Panc1 (cell line): Measurements from ENCODE around the gene SMIM13. TPM values are rescaled to one million over a fixed set of nuclear protein-coding genes. Genes with fewer than 3 reads are reported as not detected.

Experiments
- ATAC-seq: fragments of 200-7000 bp; cut with Tn5 transposase; 2 replicates; pipeline ENCODE4 v1.9.1; 2020; ENCODE audit warnings: mild to moderate bottlenecking, moderate library complexity
- BruUV-seq: library from RNA; stranded (reverse); fragments of 400-500 nt; replicated peaks from 2 replicates; lab custom pipeline; 2021; lab: Mats Ljungman, UMichigan
- CTCF ChIA-PET: fragments of 300-600 bp; sonication (Branson Sonifier 250); formaldehyde crosslinking; loops from one replicate; lab custom pipeline; 2022; ENCODE audit warnings: antibody characterized with exemption; lab: Charles Lee
- POLR2A ChIA-PET: fragments of 300-600 bp; sonication (Branson Sonifier 250); formaldehyde crosslinking; loops from one replicate; lab custom pipeline; 2022; ENCODE audit warnings: antibody characterized with exemption; lab: Charles Lee
- DNase-seq: peaks from one replicate; pipeline ENCODE4 v3.0.0-alpha.2; 2010; ENCODE audit warnings: low read depth, low spot score
- H3K27ac ChIP-seq: 2 replicates; pipeline ENCODE4 v1.5.1; 2011; ENCODE audit warnings: mild to moderate bottlenecking, low read length, inconsistent platforms
- H3K27me3 ChIP-seq: fragments of 200-500 bp; sonication (Bioruptor generic); 2 replicates; pipeline ENCODE4 v1.6.0; 2014; ENCODE audit warnings: low read length, inconsistent platforms; ENCODE audit not compliant: control insufficient read depth, insufficient read depth
- H3K36me3 ChIP-seq: fragments of 200-500 bp; sonication (Bioruptor generic); 2 replicates; pipeline ENCODE4 v1.5.1; 2014; ENCODE audit warnings: inconsistent platforms, mild to moderate bottlenecking, low read length, moderate library complexity; ENCODE audit not compliant: control insufficient read depth, insufficient read depth
- H3K4me1 ChIP-seq: 2 replicates; pipeline ENCODE4 v1.5.1; 2011; ENCODE audit warnings: inconsistent platforms, mild to moderate bottlenecking, low read length, moderate library complexity; ENCODE audit not compliant: control insufficient read depth, insufficient read depth
- H3K4me3 ChIP-seq, 2 experiments: 2 replicates each; pipeline ENCODE4 v1.5.1; 2011 to 2012; ENCODE audit warnings: low read depth in 2 of 2, low read length in 2 of 2, mild to moderate bottlenecking in 2 of 2, inconsistent platforms in 1 of 2, moderate library complexity in 1 of 2
- H3K9me3 ChIP-seq: fragments of 200-500 bp; sonication (Bioruptor generic); 2 replicates; pipeline ENCODE4 v1.5.1; 2014; ENCODE audit warnings: low read depth, mild to moderate bottlenecking, inconsistent platforms, low read length, moderate library complexity; ENCODE audit not compliant: control insufficient read depth, insufficient read depth
- POLR2AphosphoS5 ChIP-seq: IDR thresholded peaks from 2 replicates; pipeline ENCODE4 v1.6.1; 2012; ENCODE audit warnings: mild to moderate bottlenecking, low read depth, low read length, moderate library complexity
- SIN3A ChIP-seq: IDR thresholded peaks from 2 replicates; pipeline ENCODE4 v1.6.1; 2012; ENCODE audit warnings: low read depth, mild to moderate bottlenecking, low read length, moderate library complexity, borderline replicate concordance; ENCODE audit not compliant: insufficient read depth
- TCF7L2 ChIP-seq: IDR thresholded peaks from 2 replicates; pipeline ENCODE4 v1.6.1; 2011; ENCODE audit warnings: mild to moderate bottlenecking, low read depth, low read length, inconsistent platforms
- in situ Hi-C: cut with HindIII; loops from 2 replicates; pipeline ENCODE4 v1.10.0; 2016; ENCODE audit warnings: low sequenced_read_pairs, low pct_unique_long_range_greater_than_20kb
- intact Hi-C: fragments of 100-400 bp; cut with micrococcal nuclease; formaldehyde crosslinking; loops from one replicate; pipeline ENCODE4 v1.10.0; 2022; ENCODE audit not compliant: unreplicated experiment
- total RNA-seq: library from RNA; stranded (reverse); gene quantifications from one replicate; pipeline ENCODE4 v1.2.1, GENCODE V29; 2021; ENCODE audit not compliant: unreplicated experiment
- TF ChIP-seq, protein P1 (sequence below): fragments of 450-650 bp; IDR thresholded peaks from 2 replicates; pipeline ENCODE4 v1.5.1; 2017; ENCODE audit warnings: mild to moderate bottlenecking
- TF ChIP-seq, protein P2 (sequence below), 2 experiments: IDR thresholded peaks; 2 replicates each; pipeline ENCODE4 v1.6.1; 2011 to 2012; ENCODE audit warnings: low read depth in 2 of 2, control low read depth in 1 of 2, low read length in 1 of 2, mild to moderate bottlenecking in 1 of 2, moderate library complexity in 1 of 2; ENCODE audit not compliant: insufficient read depth in 1 of 2

Gene SMIM13
- total RNA-seq, 1 experiment from 2014 or later: 17.6 TPM

DNA sequence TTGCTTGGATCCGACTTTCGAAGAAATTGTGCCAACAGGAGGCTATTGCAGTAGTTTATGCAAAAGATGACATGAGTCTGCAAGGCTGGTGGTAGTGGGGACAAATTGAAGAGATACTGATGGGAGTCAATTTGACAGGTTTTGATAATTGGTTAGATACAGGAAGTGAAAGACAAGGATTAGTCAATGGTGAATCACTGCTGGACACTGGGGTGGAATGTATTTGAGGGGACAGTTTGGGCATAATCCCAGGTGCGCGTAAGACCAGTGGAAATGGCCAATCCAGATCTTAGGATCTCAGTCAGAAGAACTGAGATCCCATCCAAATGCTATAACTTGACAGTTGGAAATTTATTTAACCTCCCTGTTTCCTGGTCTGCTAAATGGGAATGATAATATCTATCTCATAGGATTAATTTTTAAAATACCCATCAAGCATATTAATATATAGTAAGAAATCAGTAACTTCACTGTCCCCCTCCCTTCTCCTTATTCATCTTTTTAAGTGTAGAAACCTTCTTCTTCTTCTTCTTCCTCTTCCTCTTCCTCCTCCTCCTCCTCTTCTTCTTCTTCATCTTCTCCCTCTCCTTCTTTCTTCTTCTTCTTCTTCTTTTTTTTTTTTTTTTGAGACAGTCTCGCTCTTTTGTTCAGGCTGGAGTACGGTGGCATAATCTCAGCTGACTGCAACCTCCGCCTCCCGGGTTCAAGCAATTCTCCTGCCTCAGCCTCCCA is 48.8 kb downstream of the SMIM13 start:
- ChIA-PET POLR2A (interaction anchor here (0.6 kb wide), 1 partner anchor 619 kb away, joined by 16 read pairs; no protein-coding TSS in a partner anchor), CTCF (interaction anchor here (0.6 kb wide), 2 partner anchors 90 to 698 kb away, joined by 3 to 5 read pairs; partner anchors contain the start of gene NEDD9)
- intact Hi-C loops: loop anchor here (5.0 kb wide), 1 partner anchor 435 kb away; no protein-coding TSS in a partner anchor
- no TSS peak for BruUV-seq
- ATAC-seq (no peak), DNase-seq (no peak)
- TF ChIP-seq SIN3A (no peak), TCF7L2 (no peak), POLR2AphosphoS5 (no peak)
- TF ChIP-seq, protein P1, sequence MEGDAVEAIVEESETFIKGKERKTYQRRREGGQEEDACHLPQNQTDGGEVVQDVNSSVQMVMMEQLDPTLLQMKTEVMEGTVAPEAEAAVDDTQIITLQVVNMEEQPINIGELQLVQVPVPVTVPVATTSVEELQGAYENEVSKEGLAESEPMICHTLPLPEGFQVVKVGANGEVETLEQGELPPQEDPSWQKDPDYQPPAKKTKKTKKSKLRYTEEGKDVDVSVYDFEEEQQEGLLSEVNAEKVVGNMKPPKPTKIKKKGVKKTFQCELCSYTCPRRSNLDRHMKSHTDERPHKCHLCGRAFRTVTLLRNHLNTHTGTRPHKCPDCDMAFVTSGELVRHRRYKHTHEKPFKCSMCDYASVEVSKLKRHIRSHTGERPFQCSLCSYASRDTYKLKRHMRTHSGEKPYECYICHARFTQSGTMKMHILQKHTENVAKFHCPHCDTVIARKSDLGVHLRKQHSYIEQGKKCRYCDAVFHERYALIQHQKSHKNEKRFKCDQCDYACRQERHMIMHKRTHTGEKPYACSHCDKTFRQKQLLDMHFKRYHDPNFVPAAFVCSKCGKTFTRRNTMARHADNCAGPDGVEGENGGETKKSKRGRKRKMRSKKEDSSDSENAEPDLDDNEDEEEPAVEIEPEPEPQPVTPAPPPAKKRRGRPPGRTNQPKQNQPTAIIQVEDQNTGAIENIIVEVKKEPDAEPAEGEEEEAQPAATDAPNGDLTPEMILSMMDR: no peak
- TF ChIP-seq, protein P2, sequence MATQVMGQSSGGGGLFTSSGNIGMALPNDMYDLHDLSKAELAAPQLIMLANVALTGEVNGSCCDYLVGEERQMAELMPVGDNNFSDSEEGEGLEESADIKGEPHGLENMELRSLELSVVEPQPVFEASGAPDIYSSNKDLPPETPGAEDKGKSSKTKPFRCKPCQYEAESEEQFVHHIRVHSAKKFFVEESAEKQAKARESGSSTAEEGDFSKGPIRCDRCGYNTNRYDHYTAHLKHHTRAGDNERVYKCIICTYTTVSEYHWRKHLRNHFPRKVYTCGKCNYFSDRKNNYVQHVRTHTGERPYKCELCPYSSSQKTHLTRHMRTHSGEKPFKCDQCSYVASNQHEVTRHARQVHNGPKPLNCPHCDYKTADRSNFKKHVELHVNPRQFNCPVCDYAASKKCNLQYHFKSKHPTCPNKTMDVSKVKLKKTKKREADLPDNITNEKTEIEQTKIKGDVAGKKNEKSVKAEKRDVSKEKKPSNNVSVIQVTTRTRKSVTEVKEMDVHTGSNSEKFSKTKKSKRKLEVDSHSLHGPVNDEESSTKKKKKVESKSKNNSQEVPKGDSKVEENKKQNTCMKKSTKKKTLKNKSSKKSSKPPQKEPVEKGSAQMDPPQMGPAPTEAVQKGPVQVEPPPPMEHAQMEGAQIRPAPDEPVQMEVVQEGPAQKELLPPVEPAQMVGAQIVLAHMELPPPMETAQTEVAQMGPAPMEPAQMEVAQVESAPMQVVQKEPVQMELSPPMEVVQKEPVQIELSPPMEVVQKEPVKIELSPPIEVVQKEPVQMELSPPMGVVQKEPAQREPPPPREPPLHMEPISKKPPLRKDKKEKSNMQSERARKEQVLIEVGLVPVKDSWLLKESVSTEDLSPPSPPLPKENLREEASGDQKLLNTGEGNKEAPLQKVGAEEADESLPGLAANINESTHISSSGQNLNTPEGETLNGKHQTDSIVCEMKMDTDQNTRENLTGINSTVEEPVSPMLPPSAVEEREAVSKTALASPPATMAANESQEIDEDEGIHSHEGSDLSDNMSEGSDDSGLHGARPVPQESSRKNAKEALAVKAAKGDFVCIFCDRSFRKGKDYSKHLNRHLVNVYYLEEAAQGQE (IDR thresholded peaks at IDR 0.05; ENCODE audit: insufficient read depth in 1 of 2, low read depth in 2 of 2, low read length in 1 of 2): no peak
- Histone ChIP-seq H3K27ac (no peak overlapping the region), H3K36me3 (peaks cover 2% of the 10 kb centered on the region; the same call in 1 of the 2 replicates), H3K27me3 (no peaks in the 10 kb centered on the region), H3K9me3 (no peaks in the 10 kb centered on the region), H3K4me3 (no peak overlapping the region), H3K4me1 (0 out of 2 replicates have a peak, but pooled peaks cover 3% of the 10 kb centered on the region)
- in situ Hi-C loops: no loop called here

- ATAC-seq (peak; percentile 76; the same call in 1 of the 2 replicates), DNase-seq (no peak)
- BruUV-seq: no TSS peak
- Histone ChIP-seq H3K4me1 (0 out of 2 replicates have a peak, but pooled peaks cover 3% of the 10 kb centered on the region), H3K9me3 (no peaks in the 10 kb centered on the region), H3K27me3 (no peaks in the 10 kb centered on the region), H3K4me3 (no peak overlapping the region), H3K27ac (no peak overlapping the region), H3K36me3 (no peaks in the 10 kb centered on the region)
- in situ Hi-C loops: no loop called here
- no peak for TF ChIP-seq TCF7L2
- TF ChIP-seq, protein P1: no peak
- POLR2A ChIA-PET: interaction anchor here (0.6 kb wide), 1 partner anchor 620 kb away, joined by 16 read pairs; no protein-coding TSS in a partner anchor
- CTCF ChIA-PET: interaction anchor here (0.7 to 1.5 kb wide), 4 partner anchors 14 to 432 kb away, joined by 3 to 7 read pairs (median 4); no protein-coding TSS in a partner anchor
- intact Hi-C loops: loop anchor here (1.0 to 5.0 kb wide), 2 partner anchors 353 to 434 kb away; no protein-coding TSS in a partner anchor
These were observed 50.0 kb downstream of the SMIM13 start for GRCh38 chr6:11143394-11144371.
